NB4 (cell line): ENCODE measurements around the gene MAN1A2.

Experiments
- DNase-seq: peaks from one replicate; pipeline ENCODE4 v3.0.0; 2010; ENCODE audit warnings: low read depth
- H3K4me3 ChIP-seq: one replicate; pipeline ENCODE4 v1.5.1; 2011; ENCODE audit warnings: mild to moderate bottlenecking, low read depth, low read length, moderate library complexity
- MYC ChIP-seq: IDR thresholded peaks from 2 replicates; pipeline ENCODE4 v1.6.1; 2011; ENCODE audit warnings: low read depth, low read length
- POLR2A ChIP-seq: IDR thresholded peaks from 2 replicates; pipeline ENCODE4 v1.6.1; 2011; ENCODE audit warnings: mild to moderate bottlenecking; ENCODE audit not compliant: insufficient read length; ENCODE audit errors: extremely low read depth
- TF ChIP-seq, protein P1 (sequence below): IDR thresholded peaks from one replicate; pipeline ENCODE4 v1.5.1; 2012; ENCODE audit warnings: low read depth, low read length
- TF ChIP-seq, protein P2 (sequence below): IDR thresholded peaks from 2 replicates; pipeline ENCODE4 v1.6.1; 2011; ENCODE audit warnings: low read depth, low read length

MAN1A2 gene

DNA sequence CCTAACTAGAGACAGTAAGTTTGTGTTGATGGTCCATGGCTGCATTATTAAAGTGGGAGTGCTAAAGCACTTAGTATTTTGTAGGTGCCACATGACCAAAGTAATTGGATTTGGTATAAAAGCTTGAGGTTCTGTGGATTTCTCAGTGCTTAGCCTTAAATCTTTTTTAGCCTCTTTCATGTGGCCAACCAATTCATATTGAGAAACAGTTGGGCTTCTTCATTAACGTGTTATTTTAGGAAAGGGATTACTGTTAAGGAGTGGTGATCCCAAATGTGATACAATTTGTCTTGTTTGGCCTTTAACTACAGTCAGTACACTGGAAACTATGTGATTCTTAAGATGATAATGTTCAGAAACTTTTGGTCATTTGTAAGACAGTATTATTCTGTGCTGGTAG is 25.5 kb downstream of the MAN1A2 start:
- DNase-seq = no peak
- TF ChIP-seq MYC (no peak), POLR2A (no peak)
- TF ChIP-seq, protein P1, sequence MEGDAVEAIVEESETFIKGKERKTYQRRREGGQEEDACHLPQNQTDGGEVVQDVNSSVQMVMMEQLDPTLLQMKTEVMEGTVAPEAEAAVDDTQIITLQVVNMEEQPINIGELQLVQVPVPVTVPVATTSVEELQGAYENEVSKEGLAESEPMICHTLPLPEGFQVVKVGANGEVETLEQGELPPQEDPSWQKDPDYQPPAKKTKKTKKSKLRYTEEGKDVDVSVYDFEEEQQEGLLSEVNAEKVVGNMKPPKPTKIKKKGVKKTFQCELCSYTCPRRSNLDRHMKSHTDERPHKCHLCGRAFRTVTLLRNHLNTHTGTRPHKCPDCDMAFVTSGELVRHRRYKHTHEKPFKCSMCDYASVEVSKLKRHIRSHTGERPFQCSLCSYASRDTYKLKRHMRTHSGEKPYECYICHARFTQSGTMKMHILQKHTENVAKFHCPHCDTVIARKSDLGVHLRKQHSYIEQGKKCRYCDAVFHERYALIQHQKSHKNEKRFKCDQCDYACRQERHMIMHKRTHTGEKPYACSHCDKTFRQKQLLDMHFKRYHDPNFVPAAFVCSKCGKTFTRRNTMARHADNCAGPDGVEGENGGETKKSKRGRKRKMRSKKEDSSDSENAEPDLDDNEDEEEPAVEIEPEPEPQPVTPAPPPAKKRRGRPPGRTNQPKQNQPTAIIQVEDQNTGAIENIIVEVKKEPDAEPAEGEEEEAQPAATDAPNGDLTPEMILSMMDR = no peak
- TF ChIP-seq, protein P2, sequence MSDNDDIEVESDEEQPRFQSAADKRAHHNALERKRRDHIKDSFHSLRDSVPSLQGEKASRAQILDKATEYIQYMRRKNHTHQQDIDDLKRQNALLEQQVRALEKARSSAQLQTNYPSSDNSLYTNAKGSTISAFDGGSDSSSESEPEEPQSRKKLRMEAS = no peak
- H3K4me3 ChIP-seq = no peak overlapping the region

DNA sequence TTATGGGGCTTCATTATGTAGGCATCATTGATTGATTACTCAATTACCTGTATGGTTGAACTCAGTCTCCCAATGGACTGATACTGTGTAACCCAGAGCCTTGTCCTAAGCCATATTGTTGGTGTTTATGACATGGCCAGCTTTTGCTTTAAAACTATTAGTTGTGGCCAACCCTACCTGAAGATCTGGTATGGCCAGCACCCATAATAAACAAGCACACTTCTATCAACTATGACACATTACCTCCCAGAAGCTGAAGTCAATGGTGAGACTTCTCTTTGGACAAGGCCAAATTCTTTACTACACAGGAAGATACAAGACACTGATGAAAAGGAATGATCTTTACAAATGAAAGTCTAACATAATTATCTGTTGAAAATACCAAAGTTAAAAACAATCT is 28.8 kb downstream of the MAN1A2 start:
- TF ChIP-seq, protein P1 = no peak
- TF ChIP-seq, protein P2 = no peak
- no peak overlapping the region for H3K4me3 ChIP-seq
- no peak for DNase-seq

DNA sequence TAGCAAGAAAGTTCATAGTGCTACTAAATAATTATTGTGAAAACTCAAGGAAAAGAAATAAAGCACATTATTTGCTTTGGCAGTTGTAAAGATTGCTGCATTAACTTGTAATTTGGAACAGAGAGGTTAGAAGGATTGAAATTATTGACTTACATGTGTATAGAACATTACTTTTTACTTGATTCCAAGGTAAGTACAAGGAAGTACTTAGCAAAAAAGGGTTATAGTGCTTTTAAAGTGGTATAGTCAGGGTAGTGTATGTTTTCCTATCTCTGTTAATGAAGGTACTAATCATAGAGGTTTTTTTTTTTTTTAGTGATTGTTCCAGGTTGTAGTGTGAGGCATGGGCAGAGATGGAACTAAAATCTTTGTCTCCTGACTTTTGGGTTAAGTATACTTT is 29.4 kb downstream of the MAN1A2 start:
- H3K4me3 ChIP-seq = no peak overlapping the region
- no peak for DNase-seq
- TF ChIP-seq, protein P2 = no peak
- no peak for TF ChIP-seq MYC
- TF ChIP-seq, protein P1 = no peak
- TF ChIP-seq POLR2A = no peak

DNA sequence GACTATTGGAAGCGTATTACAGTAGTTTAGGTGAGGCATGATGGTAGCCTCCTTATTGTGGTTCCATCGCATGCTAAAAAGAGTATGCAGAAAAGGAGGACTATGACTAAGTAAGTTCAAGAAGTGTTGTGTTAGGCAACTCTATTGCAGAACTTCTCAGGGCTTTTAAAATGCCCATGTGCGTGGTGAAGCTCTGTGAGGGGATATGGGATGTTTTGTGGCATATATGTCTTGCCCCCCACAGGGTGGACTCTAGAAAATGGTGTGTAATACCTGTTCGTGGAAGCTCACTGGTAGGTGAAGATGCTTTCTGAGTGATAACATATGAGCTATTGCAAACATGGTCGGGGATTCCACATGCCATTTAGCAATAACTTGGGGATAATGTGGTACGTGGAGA is 31.7 kb downstream of the MAN1A2 start:
- peak; percentile 11 for DNase-seq
- TF ChIP-seq, protein P1 = no peak
- TF ChIP-seq POLR2A = no peak
- TF ChIP-seq, protein P2 = no peak
- H3K4me3 ChIP-seq = no peak overlapping the region

DNA sequence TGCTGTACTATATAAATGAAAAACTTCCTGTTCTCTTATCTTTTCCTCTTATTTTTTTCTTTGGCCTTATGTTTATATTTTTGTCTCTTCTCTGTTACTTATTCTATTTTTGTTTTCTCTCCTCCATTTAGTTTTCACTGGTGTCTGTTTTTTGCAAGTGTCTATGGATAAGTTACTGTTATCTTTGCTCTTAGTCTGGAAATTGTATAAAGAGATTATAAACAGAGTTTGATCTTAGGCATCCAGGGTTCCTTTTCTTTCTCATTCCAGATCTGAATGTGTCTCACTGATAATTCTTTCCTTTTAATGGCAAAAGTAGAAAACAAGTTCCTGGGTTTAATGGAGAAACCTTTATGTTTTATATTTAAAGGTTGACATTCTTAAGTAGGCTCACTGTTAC is 34.5 kb downstream of the MAN1A2 start:
- DNase-seq = no peak
- H3K4me3 ChIP-seq = no peak overlapping the region
- no peak for TF ChIP-seq MYC

DNA sequence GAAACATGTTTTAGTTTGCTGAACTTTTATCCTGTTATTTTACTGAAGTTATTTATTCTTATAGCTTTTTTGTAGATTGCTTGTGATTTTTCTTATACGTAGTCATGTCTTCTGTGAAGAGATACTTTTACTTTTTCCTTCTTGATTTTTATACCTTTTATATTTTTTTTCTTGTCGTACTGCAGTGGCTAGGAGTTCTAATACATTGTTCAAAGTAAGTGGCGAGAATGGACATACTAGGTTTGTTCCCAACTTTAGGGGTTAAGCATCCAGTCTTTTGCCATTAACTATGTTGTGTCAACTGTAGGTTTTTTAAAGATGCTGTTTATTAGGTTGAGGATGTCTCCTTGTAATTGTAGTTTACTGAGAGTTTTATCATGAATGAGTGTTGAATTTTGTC is 36.3 kb downstream of the MAN1A2 start:
- no peak overlapping the region for H3K4me3 ChIP-seq

More for the DNA sequence above, 36.3 kb downstream of the MAN1A2 start:
- no peak for DNase-seq
- TF ChIP-seq MYC (no peak), POLR2A (no peak)
- TF ChIP-seq, protein P2 = no peak
- TF ChIP-seq, protein P1 = no peak
